Measurements from ENCODE around the gene CACNA1D.

GRCh38 chr3:53518495-53518981 is 24.1 kb downstream of the CACNA1D start:
- TF ChIP-seq, protein P1, sequence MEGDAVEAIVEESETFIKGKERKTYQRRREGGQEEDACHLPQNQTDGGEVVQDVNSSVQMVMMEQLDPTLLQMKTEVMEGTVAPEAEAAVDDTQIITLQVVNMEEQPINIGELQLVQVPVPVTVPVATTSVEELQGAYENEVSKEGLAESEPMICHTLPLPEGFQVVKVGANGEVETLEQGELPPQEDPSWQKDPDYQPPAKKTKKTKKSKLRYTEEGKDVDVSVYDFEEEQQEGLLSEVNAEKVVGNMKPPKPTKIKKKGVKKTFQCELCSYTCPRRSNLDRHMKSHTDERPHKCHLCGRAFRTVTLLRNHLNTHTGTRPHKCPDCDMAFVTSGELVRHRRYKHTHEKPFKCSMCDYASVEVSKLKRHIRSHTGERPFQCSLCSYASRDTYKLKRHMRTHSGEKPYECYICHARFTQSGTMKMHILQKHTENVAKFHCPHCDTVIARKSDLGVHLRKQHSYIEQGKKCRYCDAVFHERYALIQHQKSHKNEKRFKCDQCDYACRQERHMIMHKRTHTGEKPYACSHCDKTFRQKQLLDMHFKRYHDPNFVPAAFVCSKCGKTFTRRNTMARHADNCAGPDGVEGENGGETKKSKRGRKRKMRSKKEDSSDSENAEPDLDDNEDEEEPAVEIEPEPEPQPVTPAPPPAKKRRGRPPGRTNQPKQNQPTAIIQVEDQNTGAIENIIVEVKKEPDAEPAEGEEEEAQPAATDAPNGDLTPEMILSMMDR (IDR thresholded peaks at IDR 0.05): no peak
- no peak for TF ChIP-seq ZFX (IDR thresholded peaks at IDR 0.05; ENCODE audit: borderline replicate concordance)
